Peyer's patch (tissue), 4 donors: ENCODE results near the gene TBC1D2. TPM values are rescaled to one million over a fixed set of nuclear protein-coding genes. Genes with fewer than 3 reads are reported as not detected.

Experiments
- DNase-seq, 3 donors: peaks; one replicate each; pipeline ENCODE4 v3.0.0-alpha.2; 2017 to 2019
- H3K27ac ChIP-seq, 4 donors: fragments of 200-600 bp; sonication (generic); one replicate each; pipeline ENCODE4 v1.5.1; 2016 to 2019
- H3K27me3 ChIP-seq, 2 donors: fragments of 200-600 bp; sonication (generic); one replicate each; pipeline ENCODE4 v1.5.1; 2019
- H3K36me3 ChIP-seq, 3 donors: fragments of 200-600 bp; sonication (generic); one replicate each; pipeline ENCODE4 v1.5.1; 2016 to 2019
- H3K4me1 ChIP-seq, 4 donors: fragments of 200-600 bp; sonication (generic); one replicate each; pipeline ENCODE4 v1.5.1; 2016 to 2019
- H3K4me3 ChIP-seq, 4 donors: fragments of 200-600 bp; sonication (generic); 1 replicate in 3 of 4; 2 replicates in 1 of 4; pipeline ENCODE4 v1.5.1; 2016 to 2019; ENCODE audit warnings: mild to moderate bottlenecking in 1 of 4
- H3K9me3 ChIP-seq, 4 donors: fragments of 200-600 bp; sonication (generic); one replicate each; pipeline ENCODE4 v1.5.1; 2016 to 2019; ENCODE audit warnings: mild to moderate bottlenecking in 1 of 4
- CTCF ChIP-seq, 6 experiments: fragments of 450-650 bp in 4 of 6; fragments of 200-600 bp in 2 of 6; sonication (generic) in 1 of 6; IDR thresholded peaks; one replicate each; pipeline ENCODE4 v1.5.1; 2017 to 2019; ENCODE audit warnings: antibody characterized with exemption in 6 of 6, mild to moderate bottlenecking in 3 of 6, moderate library complexity in 1 of 6
- POLR2A ChIP-seq, 2 donors: fragments of 450-650 bp; IDR thresholded peaks; one replicate each; pipeline ENCODE4 v1.5.1; 2017; ENCODE audit warnings: antibody characterized with exemption in 2 of 2, mild to moderate bottlenecking in 2 of 2, moderate library complexity in 2 of 2
- total RNA-seq, 4 donors: library from RNA; depleted of rRNA; stranded (reverse); fragments of >200 nt; gene quantifications; one replicate each; pipeline ENCODE4 v1.1.0, GENCODE V29; 2016

Gene TBC1D2
- total RNA-seq: 10 to 100 TPM; 28.1 to 68.8 (median 48.4) TPM

DNA sequence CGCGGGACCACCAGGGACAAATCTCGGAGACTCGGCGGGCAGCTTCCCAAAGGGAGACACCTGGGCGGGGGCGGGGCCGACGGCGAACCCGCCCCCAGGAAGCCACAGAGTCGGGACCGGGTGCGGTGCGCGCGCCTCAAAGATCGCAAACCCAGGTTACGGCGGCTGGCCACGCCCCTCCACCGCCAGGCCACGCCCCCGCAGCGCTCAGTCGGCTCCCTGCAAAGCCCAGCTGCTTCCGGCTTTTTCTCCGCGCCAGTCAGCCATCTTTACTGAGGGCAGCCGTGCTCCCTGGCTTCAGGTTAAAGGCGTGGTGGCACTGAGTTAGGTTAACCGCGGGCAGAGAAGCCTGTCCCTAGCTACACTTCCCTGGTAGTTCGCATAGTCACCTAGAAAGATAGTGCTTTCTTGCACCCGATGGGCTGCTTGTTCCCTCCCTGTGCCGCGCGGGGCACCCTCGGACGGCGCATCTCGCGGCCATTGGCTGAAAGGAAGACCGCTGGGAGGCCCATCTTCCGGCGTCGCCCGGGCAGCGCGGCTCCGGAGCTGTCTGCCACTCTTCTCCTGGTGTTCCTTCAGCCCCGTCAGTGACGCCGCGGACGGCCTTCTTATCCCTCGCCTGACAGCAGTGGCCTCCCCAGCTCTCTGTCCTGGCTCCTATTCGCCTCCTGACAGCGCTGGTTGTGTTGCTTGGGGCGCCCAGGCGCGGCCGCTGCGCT is at the start of gene TBC1D2:
Gene TBC1D2 (minus strand): TSS at position 72 of the 719 bp plus-strand sequence. CDS start 108 bp downstream, outside the sequence.
- Histone ChIP-seq H3K27me3 (no peaks in the 10 kb centered on the region), H3K9me3 (no peaks in the 10 kb centered on the region), H3K4me3 (peak within 1 kb of the TSS; percentile 74 to 87 (median 80)), H3K36me3 (peaks cover 0 to 7% (median 0%) of the 10 kb centered on the region in 3 donors), H3K4me1 (peaks cover 0 to 29% (median 2%) of the 10 kb centered on the region in 4 donors), H3K27ac (peak within 1 kb of the TSS; percentile 87 to 98 (median 93))
- TF ChIP-seq POLR2A (IDR thresholded peaks at IDR 0.05): peak; percentile 63 to 64
- peak in 3 of 6 experiments; percentile 25 to 35 (median 31) for TF ChIP-seq CTCF (IDR thresholded peaks at IDR 0.05)
- DNase-seq: peak; percentile 97 to 99 (median 99)

GRCh38 chr9:98304381-98304780 is 48.9 kb upstream of the TBC1D2 start:
- no peaks in the 10 kb centered on the region for H3K4me1 ChIP-seq

DNA sequence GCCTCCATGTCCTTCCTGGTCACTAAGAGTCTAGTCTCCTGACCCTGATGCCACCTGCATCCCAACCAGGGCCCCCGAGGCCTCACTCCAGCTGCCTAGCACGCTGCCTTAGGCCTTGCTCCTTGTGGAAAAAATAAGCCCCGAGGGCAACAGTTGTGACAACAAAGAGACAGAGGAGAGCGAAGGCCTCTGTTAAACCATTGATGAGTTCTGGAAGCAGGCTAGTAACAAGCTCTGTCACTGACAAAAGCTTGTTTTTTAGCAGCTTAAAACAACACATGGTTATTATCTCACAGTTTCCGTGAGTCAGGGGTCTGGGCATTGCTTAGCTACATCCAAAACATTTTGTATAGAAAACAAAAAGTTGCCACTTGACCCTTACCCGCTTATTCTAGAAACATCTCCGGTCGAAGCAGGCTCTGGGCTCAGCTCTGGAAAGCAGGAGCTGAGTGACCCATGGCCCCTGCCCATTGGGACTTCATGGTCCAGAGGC is 48.2 kb upstream of the TBC1D2 start:
- no peak overlapping the region for H3K4me3 ChIP-seq
- H3K9me3 ChIP-seq: no peaks in the 10 kb centered on the region
- H3K27ac ChIP-seq: no peak overlapping the region
- DNase-seq: no peak
- H3K4me1 ChIP-seq: no peaks in the 10 kb centered on the region
- TF ChIP-seq CTCF (IDR thresholded peaks at IDR 0.05): no peak
- TF ChIP-seq POLR2A (IDR thresholded peaks at IDR 0.05): no peak
- H3K27me3 ChIP-seq: no peaks in the 10 kb centered on the region
- no peaks in the 10 kb centered on the region for H3K36me3 ChIP-seq

More at GRCh38 chr9:98304381-98304780, 48.9 kb upstream of the TBC1D2 start:
- Histone ChIP-seq H3K27me3 (no peaks in the 10 kb centered on the region), H3K4me3 (no peak overlapping the region), H3K36me3 (no peaks in the 10 kb centered on the region), H3K9me3 (no peaks in the 10 kb centered on the region), H3K27ac (no peak overlapping the region)
- TF ChIP-seq CTCF (IDR thresholded peaks at IDR 0.05) (no peak), POLR2A (IDR thresholded peaks at IDR 0.05) (no peak)
- no peak for DNase-seq

DNA sequence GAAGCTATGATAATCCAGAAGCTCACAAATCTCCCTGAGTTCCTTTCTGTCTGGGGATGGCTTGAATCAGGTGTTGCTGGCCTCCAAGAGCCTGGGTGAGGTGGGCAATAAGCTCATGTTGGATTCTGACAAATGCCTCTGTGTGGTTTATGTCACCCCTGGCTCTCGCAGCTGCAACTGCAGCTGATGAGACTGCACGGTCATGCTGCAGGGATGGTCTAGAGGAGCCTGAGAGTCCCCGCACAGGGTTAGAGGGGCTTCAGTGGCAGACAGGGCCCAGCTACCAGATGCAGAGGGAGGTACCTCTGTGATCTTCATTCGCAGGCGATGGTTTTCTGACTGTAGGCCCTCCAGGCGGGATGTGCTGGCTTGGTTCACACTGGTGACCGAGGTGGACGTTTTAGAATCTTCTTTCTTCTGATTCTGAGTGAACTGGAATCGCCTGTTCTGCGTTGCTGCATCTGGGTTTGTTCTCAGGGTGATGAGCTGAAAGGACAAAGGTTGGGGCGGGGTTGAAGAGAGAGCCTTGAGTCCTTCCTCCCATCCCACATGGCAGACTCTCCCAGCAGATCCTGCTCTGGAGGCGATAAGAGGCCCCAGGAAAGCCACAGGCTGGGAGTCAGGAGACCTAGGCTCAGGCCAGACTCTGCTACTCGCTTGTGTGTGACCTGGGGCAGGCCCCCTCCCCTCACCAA is 47.6 kb upstream of the TBC1D2 start:
- TF ChIP-seq POLR2A (IDR thresholded peaks at IDR 0.05): no peak
- TF ChIP-seq CTCF (IDR thresholded peaks at IDR 0.05): no peak
- no peak overlapping the region for H3K27ac ChIP-seq
- no peaks in the 10 kb centered on the region for H3K27me3 ChIP-seq
- H3K9me3 ChIP-seq: no peaks in the 10 kb centered on the region
- H3K4me3 ChIP-seq: no peak overlapping the region
- no peaks in the 10 kb centered on the region for H3K4me1 ChIP-seq
- DNase-seq: no peak
- H3K36me3 ChIP-seq: no peaks in the 10 kb centered on the region

DNA sequence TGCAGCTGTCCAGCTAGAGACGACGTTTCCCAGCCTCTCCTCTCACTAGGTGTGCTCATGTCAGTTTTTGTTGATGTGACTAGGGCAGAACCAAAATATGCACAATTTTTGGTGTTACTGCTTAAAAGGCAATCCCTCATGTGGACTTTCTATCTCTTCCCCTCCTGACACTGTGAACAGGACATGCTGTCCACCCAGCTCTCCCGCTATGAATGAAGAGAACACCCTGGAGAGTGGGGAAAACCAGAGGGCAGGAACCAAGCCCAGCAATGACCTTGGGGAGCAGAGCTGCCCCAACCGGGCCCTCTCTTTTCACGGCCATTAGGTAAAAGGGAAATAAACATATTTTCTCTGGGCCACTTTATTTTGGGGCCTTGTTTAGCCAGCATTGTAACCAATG is 46.7 kb upstream of the TBC1D2 start:
- no peak for DNase-seq
- TF ChIP-seq POLR2A (IDR thresholded peaks at IDR 0.05) (no peak), CTCF (IDR thresholded peaks at IDR 0.05) (no peak)
- H3K27ac ChIP-seq: no peak overlapping the region
- no peaks in the 10 kb centered on the region for H3K36me3 ChIP-seq
- no peaks in the 10 kb centered on the region for H3K9me3 ChIP-seq
- H3K4me1 ChIP-seq: no peaks in the 10 kb centered on the region
- H3K4me3 ChIP-seq: no peak overlapping the region
- H3K27me3 ChIP-seq: no peaks in the 10 kb centered on the region
